Upper lobe of right lung (tissue), 1 donor: ENCODE data around the gene SH3TC1. TPM values are rescaled to one million over a fixed set of nuclear protein-coding genes. Genes with fewer than 3 reads are reported as not detected.

ENCODE experiments used
- ATAC-seq: fragments of 200-7000 bp; cut with Tn5 transposase; one replicate; pipeline ENCODE4 v1.9.1; 2020; ENCODE audit warnings: mild to moderate bottlenecking, moderate library complexity
- DNase-seq: peaks from one replicate; pipeline ENCODE4 v3.0.0-alpha.2; 2020
- H3K27ac ChIP-seq: fragments of 200-600 bp; one replicate; pipeline ENCODE4 v1.8.0; 2022
- H3K27me3 ChIP-seq: fragments of 200-600 bp; one replicate; pipeline ENCODE4 v1.8.0; 2022; ENCODE audit warnings: mild to moderate bottlenecking
- H3K36me3 ChIP-seq: fragments of 200-600 bp; one replicate; pipeline ENCODE4 v1.8.0; 2022
- H3K4me1 ChIP-seq: fragments of 200-600 bp; one replicate; pipeline ENCODE4 v1.8.0; 2022
- H3K4me3 ChIP-seq: fragments of 200-600 bp; one replicate; pipeline ENCODE4 v1.8.0; 2022; ENCODE audit warnings: mild to moderate bottlenecking
- H3K9me3 ChIP-seq: fragments of 200-600 bp; one replicate; pipeline ENCODE4 v1.8.0; 2022
- intact Hi-C: fragments of 100-400 bp; cut with DNase I; formaldehyde crosslinking; loops from one replicate; pipeline ENCODE4 v1.11.0; 2022
- total RNA-seq: library from RNA; stranded (reverse); fragmentation: NEBNext Ultra II Directional; extraction: Animal tissue kit (Norgen Biotek cat#: 25700); gene quantifications from one replicate; pipeline ENCODE4 v1.2.1, GENCODE V29; 2021
- TF ChIP-seq, protein P1 (sequence below): fragments of 200-600 bp; IDR thresholded peaks from one replicate; pipeline ENCODE4 v1.8.0; 2022; ENCODE audit warnings: antibody characterized with exemption
- donor health status: DM: no; HTN: yes; CAD: no; lungs with severe emphysema.

Gene SH3TC1
- total RNA-seq, 1 donor from 2014 or later, result 71.7 TPM

DNA sequence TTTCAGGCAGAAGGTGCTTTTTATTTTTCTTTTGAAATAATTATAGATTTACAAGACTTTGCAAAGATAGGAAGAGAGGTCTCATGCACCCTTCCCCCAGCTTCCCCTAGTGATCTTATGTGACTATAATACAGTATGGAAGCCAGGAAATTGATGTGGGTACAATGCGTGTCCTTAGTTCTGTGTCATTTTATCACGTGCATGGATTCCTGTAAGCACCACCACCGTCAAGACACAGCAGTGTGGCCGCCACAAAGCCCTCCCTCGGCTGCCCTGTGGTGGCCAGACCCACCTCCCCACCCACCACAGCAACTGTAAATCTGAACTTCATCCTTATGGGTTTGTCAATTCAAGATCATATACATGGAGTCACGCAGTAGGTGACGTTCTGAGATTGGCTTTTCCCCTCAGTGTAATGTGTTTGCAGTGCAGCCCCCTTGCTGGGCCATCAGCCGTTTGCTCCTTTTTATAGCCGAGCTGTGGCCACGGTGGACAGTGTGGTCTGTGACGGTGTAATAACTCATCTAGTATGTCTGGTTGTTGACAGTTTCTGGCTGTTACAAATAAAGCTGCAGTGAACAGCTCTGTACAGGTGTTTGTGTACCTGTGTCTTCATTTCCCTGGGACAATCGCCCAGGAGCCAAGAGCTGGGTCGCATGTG is 59.6 kb downstream of the SH3TC1 start:
- intact Hi-C loops, result no loop called here
- TF ChIP-seq, protein P1, sequence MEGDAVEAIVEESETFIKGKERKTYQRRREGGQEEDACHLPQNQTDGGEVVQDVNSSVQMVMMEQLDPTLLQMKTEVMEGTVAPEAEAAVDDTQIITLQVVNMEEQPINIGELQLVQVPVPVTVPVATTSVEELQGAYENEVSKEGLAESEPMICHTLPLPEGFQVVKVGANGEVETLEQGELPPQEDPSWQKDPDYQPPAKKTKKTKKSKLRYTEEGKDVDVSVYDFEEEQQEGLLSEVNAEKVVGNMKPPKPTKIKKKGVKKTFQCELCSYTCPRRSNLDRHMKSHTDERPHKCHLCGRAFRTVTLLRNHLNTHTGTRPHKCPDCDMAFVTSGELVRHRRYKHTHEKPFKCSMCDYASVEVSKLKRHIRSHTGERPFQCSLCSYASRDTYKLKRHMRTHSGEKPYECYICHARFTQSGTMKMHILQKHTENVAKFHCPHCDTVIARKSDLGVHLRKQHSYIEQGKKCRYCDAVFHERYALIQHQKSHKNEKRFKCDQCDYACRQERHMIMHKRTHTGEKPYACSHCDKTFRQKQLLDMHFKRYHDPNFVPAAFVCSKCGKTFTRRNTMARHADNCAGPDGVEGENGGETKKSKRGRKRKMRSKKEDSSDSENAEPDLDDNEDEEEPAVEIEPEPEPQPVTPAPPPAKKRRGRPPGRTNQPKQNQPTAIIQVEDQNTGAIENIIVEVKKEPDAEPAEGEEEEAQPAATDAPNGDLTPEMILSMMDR, result no peak

DNA sequence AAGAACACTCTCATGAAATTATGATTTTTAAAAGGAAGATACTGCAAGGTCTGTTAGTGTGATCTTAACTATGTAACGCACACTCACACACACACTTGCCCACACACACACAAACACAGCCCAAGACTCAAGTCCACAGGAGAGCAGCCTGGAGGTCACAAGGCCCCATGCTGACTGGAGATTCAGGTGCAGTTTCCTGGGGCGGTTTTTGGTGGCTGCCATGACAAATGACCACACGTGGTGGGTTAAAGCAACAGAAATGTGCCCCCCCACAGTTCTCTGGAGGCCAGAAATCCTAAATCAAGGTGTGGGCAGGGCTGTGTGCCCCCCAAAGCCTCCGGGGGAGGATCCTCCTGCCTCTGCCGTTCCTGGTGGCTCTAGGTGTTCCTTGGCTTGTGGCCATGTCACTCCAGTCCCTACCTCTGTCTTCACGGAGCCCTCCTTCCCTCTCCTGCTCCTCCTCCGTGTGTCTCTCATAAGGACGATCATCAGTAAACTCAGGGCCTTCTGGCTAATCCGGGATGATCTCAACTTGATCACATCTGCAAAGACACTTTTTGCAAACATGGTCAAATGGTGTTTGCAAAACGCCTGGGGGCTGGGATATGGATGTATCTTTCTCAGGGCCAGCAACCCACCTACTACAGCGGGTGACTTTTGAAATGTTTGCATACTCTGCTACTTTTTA is 60.8 kb downstream of the SH3TC1 start:
- no peak overlapping the region for H3K27ac ChIP-seq
- ATAC-seq, result no peak

More for the DNA sequence above, 59.6 kb downstream of the SH3TC1 start:
- DNase-seq (no peak), ATAC-seq (no peak)
- Histone ChIP-seq H3K4me3 (no peak overlapping the region), H3K9me3 (no peaks in the 10 kb centered on the region), H3K27ac (no peak overlapping the region), H3K4me1 (peaks cover 3% of the 10 kb centered on the region), H3K36me3 (no peaks in the 10 kb centered on the region), H3K27me3 (no peaks in the 10 kb centered on the region)

DNA sequence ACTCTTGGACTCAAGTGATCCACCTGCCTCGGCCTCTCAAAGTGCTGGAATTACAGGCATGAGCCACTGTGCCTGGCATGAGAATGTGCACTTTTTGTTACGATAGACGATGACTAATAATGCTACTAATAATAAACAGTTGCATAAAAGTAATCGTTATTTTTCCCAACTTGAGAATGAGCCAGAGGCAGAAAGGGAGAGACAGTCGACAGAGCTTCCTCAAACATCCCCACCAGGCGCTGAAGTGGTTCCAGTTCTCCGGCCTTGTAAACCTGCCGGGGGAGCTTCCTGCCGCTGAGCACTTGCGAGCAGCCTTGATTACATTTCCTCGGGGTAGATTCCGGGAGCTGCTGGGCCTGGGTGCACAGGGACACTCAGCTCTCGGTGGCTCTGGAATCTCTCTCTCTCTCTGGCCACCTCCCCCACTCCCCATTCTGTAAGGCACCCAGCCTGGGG is 61.6 kb downstream of the SH3TC1 start:
- DNase-seq (no peak), ATAC-seq (peak; percentile 35)
- Histone ChIP-seq H3K4me1 (peaks cover 3% of the 10 kb centered on the region), H3K27ac (no peak overlapping the region), H3K36me3 (no peaks in the 10 kb centered on the region), H3K27me3 (no peaks in the 10 kb centered on the region), H3K9me3 (no peaks in the 10 kb centered on the region), H3K4me3 (no peak overlapping the region)
- TF ChIP-seq, protein P1, result no peak
- intact Hi-C loops, result no loop called here

More for the DNA sequence above, 60.8 kb downstream of the SH3TC1 start:
- H3K27me3 ChIP-seq, result no peaks in the 10 kb centered on the region
- no peak overlapping the region for H3K4me3 ChIP-seq
- H3K4me1 ChIP-seq, result peaks cover 3% of the 10 kb centered on the region
- no peaks in the 10 kb centered on the region for H3K36me3 ChIP-seq
- intact Hi-C loops, result no loop called here
- no peak for DNase-seq
- H3K9me3 ChIP-seq, result no peaks in the 10 kb centered on the region
- TF ChIP-seq, protein P1, result no peak

DNA sequence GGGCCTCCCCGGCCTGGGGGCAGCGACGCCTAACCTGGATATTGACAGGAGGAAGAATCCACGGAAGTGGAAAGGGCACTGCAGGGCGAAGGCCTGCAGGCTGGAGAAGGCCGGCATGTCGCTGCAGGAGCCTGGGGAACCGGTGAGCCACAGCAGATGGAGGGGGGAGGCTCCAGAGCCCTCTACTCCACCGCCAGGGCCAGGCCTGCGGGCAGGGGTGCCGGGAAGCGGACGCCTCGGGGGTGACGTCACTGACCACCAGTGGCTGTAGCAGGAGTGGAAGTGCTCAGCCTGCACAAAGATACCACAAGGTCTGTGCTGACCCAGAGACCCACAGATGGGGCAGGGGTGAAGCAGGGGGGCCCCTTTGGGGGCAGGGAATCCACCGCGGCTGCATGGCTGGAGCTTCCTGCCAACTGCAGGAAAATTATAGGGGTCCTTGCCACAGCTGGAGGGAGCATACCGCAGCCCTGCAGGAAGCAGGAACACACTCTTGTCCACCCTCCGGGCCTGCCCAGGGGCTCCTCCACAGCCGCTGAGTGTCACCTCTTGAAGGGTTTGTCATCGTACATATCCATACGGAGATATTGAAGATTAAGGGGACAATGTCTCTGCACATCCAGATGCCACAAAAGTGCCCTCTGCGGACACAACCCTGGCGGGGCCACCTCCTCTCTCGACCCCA is 62.9 kb downstream of the SH3TC1 start:
- Histone ChIP-seq H3K9me3 (no peaks in the 10 kb centered on the region), H3K27me3 (no peaks in the 10 kb centered on the region), H3K4me3 (no peak overlapping the region), H3K27ac (no peak overlapping the region), H3K36me3 (no peaks in the 10 kb centered on the region), H3K4me1 (peaks cover 6% of the 10 kb centered on the region)
- DNase-seq (no peak), ATAC-seq (peak; percentile 47)
- intact Hi-C loops, result no loop called here
- TF ChIP-seq, protein P1, result no peak

GRCh38 chr4:8262637-8263322 is 63.7 kb downstream of the SH3TC1 start:
- no peak for DNase-seq
- no peaks in the 10 kb centered on the region for H3K36me3 ChIP-seq
- no peaks in the 10 kb centered on the region for H3K27me3 ChIP-seq
- intact Hi-C loops, result no loop called here
- H3K9me3 ChIP-seq, result no peaks in the 10 kb centered on the region
- peaks cover 13% of the 10 kb centered on the region for H3K4me1 ChIP-seq
- TF ChIP-seq, protein P1, result no peak
- no peak for ATAC-seq
- H3K27ac ChIP-seq, result no peak overlapping the region
- H3K4me3 ChIP-seq, result no peak overlapping the region
